ENCODE results near the gene GMCL1.
"Not testable (repeated sequence)": the region's sequence is repeated elsewhere in the genome, so short reads cannot be mapped to it uniquely, and the experiment has no call there.

Gene GMCL1, protein sequence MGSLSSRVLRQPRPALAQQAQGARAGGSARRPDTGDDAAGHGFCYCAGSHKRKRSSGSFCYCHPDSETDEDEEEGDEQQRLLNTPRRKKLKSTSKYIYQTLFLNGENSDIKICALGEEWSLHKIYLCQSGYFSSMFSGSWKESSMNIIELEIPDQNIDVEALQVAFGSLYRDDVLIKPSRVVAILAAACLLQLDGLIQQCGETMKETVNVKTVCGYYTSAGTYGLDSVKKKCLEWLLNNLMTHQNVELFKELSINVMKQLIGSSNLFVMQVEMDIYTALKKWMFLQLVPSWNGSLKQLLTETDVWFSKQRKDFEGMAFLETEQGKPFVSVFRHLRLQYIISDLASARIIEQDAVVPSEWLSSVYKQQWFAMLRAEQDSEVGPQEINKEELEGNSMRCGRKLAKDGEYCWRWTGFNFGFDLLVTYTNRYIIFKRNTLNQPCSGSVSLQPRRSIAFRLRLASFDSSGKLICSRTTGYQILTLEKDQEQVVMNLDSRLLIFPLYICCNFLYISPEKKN

DNA sequence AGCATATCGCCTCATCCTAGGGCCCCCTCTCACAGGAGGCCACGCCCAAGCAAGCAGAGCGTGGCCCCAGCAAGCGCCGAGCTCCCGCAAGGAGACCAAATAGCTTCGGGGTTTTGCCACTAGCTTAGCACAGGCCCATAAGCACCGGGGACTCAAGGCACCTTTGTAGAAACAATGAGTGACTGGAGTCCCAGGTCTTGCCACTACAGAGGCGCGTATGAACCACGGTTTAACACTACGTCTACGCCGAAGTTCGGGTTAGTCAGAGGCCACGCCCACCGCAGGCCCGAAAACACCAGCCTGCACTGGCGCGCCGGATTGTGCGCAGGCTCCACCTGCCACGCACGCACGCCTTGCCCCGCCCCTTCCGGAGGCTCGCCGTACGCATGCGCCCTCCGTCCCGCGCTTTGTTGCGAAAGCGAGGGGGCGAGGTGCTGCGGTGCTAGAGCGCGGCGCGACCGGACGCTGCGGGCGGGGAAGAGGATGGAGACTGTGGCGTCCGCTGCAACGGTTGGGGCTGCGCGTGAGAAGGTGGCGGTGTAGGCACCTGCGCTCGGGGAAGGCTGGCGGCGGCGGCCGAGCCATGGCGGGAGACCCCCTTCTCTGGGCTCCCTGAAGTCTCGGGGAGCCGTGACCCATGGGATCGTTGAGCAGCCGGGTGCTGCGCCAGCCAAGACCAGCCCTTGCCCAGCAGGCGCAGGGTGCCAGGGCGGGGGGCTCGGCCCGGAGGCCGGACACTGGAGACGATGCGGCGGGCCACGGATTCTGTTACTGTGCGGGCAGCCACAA is at the start of gene GMCL1:
TSS of gene GMCL1 (plus strand) at position 405 of the 789 bp plus-strand sequence. CDS start at position 638, 233 bp downstream.
- DNase-seq = peak; percentile 80

DNA sequence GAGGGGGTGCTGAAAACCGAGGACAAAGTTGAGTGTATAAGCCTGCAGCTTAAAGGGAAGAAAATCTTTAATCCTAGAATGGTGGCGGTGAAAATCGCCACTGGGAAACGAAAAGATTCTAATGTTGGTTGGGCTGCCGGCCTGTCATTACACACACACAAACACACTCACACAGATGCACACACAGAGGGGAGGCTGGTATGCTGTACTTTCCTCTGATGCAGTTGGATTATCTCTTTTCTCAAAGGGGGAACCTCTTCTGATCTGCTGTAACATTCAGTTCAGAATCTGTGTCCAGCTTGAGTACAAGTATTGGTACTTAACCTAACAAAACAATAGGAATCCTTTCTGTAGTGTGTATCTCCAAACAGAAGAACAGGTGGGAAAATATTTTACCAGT is 48.5 kb upstream of the GMCL1 start:
- no peak for DNase-seq

- DNase-seq = peak; percentile 53
Measured at GRCh38 chr2:69781321-69782248, 47.9 kb upstream of the GMCL1 start.

DNA sequence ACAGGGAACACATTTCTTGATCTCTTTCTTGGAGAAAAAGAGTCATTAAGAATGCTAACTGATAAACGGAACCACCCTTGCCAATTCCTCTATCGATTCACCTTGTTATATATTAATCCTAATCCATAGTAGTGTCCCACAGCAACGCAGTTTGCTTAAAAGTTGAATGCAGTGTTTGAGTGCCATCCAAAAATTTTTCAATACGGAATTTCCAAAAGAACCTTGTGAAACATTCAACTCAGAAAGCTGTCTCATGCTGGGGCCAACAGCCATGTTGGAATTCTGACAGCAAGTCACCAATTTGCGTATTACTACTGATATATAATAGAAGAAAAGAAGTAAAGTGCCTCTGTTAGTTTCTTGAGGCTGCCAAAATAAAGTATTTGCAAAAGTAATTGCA is 45.2 kb upstream of the GMCL1 start:
- DNase-seq = no peak

DNA sequence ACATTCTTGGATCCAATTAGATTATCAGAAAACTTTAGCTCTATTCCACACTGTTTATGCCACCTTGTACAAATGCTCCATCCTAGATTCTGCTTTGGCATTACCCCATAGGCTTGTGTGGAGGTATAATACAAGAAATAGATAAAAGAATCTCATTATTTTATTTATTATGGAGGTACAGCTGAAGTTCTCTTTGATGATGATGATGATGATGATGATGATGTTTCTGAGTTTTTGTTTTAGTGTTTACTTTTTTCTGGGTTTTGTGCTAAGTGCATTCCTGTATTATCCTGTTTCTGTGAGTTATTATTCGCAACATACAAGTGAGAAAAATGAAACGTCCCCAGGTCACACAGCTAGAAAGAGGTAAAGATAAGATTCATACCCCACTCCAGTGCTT is 44.1 kb upstream of the GMCL1 start:
- no peak for DNase-seq

GRCh38 chr2:69786052-69786560 is 43.4 kb upstream of the GMCL1 start:
- no peak for DNase-seq

- no peak for DNase-seq
Measured at GRCh38 chr2:69789175-69789721, 40.2 kb upstream of the GMCL1 start.

DNA sequence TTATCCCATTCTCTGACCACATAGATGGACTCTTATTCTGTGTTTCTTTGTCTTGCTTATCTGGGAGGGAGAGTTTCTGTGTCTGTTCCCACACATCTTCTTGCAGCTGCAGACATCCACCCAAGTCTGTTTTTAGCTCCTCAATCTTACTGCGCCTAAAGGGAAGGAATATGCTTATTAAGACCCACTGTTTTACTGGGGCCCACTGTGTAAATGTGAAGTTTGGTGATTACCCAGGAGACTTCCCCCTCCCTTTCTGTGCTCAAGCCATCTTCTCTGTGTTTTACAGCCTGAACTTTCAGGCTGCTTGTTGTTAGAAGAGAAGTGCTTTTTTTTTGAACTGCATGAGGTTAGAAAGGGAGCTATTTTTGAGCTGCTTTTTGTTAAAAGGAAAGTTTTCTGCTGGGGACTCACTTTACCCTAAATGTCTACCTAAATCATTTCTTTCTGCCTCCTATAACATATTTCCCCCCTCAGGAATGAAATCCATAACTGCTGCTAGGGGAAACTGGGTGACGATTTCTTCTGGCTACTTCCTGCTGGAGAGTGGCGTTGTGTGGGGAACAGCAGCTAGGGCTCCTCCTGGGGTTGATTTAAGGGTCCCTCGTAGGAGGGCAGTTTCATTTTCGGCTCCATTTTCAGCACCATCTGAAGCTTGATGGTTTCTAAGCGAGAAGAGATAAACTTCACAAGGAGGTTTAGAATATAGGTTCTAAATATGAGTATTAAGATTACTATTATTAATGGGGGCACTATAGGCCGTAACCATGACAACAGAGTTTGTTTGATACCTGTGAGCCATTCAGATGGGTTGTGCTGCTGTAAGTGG is 39.5 kb upstream of the GMCL1 start:
- DNase-seq = no peak

GRCh38 chr2:69790601-69790959 is 38.9 kb upstream of the GMCL1 start:
- no peak for DNase-seq

DNA sequence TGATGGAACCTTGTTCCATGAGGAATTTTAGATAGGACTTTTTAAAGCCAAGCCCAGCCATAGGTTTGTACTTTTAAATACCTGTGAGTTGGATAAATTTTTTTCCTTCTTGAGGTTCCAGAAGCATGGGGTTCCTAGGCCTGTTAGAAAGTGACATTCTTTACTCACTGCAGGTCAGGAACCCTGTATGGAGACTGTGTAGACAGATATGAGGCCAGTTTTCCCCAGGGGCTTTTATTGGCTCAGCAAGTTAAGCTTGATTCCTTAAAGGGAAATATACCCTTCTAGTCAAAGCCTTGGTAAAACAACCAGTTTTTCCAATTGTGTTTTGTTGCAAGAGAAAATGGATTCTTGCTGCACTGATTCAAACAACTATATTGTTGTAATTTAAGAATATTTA is 38.4 kb upstream of the GMCL1 start:
- DNase-seq = no peak

DNA sequence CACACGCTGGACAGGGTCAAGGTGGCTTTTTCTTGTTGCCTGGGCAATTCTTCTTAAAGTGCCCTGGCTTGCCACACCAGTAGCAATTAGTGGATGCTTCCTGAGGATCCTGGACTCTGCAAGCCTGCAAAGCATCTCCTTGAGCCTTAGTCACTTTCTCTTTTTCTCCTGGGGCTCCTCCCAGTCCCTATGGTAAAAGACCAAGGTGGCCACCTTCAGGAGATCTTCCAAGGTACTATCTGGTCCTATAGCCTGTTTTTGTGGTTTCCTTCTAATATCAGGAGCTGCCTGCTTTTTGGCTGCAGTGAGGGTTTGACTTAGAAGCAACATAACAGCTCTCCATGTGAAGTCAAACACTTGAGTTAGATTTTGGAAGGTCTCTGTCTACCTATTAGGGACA is 33.3 kb upstream of the GMCL1 start:
- DNase-seq = no peak

- no peak for DNase-seq
Measured at GRCh38 chr2:69797235-69797634, 32.2 kb upstream of the GMCL1 start.

- no peak for DNase-seq
Measured at GRCh38 chr2:69797836-69798289, 31.6 kb upstream of the GMCL1 start.

DNA sequence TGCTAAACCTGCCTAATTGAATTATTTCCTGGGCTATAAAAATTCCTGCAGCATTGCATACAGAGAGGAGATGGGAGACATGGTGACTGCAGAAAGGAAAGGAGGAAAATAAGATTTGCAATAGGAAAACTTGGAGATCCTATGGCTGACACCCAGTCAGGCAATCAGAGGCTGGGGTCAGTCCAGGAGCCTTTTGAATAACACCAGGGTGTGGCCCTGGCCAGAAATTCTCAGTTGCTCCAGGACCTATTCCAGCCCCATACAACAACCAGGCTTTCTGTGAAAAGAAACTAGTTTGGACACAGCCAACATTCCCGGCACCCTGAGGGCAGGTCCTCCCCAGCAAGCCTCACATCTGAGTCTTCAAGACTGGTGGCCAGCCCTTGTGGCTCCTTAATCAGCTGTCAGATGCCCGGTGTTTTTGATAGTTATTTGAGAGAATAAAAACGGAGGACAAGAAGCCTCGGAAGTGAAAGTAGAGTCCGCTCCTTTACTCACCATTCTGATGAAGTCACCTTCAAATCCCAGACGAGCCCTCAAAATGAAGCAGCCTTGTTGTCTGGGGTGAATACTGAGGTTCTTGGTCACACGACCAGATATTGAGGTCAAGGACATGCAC is 31.1 kb upstream of the GMCL1 start:
- no peak for DNase-seq

DNA sequence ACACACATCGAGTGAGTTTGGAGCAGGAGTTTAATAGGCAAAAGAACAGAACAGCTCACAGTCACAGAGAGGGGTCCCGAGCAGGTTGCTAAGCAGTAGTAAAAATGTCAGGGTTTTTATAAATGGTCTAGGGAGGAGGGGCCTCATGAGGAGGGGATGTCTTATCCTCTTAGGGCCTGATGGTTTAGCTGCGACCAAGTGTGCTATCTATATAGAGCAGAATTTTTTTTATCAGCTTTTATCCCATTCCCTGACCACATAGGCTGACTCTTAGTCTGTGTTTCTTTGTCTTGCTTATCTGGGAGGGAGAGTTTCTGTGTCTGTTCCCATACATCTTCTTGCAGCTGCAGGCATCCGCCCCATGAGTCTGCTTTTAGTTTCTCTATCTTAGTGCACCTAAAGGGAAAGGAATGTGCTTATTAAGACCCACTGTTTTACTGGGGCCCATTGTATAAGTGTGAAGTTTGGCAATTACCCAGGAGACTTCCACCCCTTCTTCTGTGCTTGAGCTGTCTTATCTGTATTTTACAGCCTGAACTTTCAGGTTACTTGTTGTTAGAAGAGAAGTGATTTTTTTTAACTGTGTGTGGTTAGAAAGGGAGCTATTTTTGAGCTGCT is 30.4 kb upstream of the GMCL1 start:
- no peak for DNase-seq

- DNase-seq = no peak
Measured at GRCh38 chr2:69801745-69802290, 27.6 kb upstream of the GMCL1 start.

GRCh38 chr2:69802781-69803367 is 26.6 kb upstream of the GMCL1 start:
- not testable (repeated sequence) for DNase-seq

- no peak for DNase-seq
Measured at GRCh38 chr2:69804416-69804815, 25.0 kb upstream of the GMCL1 start.

GRCh38 chr2:69805887-69806286 is 23.6 kb upstream of the GMCL1 start:
- DNase-seq = no peak

Measured in GF-D8 (cell line).